ENCODE data around the gene KISS1R.

The KISS1R gene

DNA sequence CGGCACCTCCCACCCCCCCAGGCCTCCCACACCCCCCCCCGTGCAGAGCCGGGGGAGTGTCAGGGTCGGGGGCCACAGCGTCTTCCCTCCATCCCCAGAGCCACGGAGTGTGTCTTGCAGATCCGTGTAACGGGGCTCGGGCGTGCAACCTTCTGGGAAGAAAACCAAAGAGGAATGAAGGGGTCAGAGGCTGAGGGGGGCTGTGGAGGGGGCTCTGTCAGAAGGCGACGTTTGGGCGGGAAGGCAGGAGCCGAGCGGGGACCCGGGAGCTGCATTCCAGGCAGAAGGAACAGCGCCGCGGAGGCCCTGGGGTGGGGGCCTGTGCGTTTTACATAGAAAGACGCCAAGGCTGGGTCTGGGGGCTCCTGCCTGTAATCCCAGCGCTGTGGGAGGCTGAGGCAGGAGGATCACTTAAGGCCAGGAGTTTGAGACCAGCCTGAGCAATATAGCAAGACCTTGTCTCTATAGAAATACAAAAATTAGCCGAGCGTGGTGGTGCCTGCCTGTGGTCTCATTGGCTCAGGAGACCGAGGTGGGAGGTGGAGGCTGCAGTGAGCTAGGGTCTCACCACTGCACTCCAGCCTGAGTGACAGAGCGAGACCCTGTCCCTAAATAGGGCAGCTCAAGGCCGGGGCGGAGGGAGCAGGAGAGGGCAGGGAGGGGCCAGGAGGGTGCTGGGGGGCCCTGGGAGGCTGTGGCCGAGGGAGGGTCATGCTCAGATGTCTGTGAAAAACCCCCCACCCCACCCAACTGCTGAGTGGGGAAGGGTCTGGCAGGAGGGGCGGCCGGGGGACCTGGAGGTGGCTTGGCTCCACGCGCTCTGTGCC lies 36.5 kb downstream of the KISS1R start:
- Histone ChIP-seq H3K27me3 (ENCODE audit: low read depth, low read length) (no peaks in the 10 kb centered on the region), H3K27ac (ENCODE audit: low read length) (peak overlapping the region; percentile 74; the same call in 1 of the 2 replicates), H3K9me3 (ENCODE audit: insufficient read depth, low read length) (no peaks in the 10 kb centered on the region), H2AFZ (ENCODE audit: low read depth, low read length) (no peak overlapping the region), H3K4me3 (ENCODE audit: low read length) (peak overlapping the region; percentile 61), H3K36me3 (replicated peaks; ENCODE audit: low read depth, low read length) (no peaks in the 10 kb centered on the region), H3K79me2 (ENCODE audit: low read length) (peaks cover 64% of the 10 kb centered on the region), H3K4me2 (ENCODE audit: low read length) (peak overlapping the region; percentile 71), H3K9ac (ENCODE audit: low read length) (peak overlapping the region; percentile 68), H4K20me1 (ENCODE audit: insufficient read depth, low read length) (peaks cover 16% of the 10 kb centered on the region; the same call in 1 of the 2 replicates), H3K4me1 (ENCODE audit: low read length) (peaks cover 66% of the 10 kb centered on the region)
- TF ChIP-seq, protein P1, sequence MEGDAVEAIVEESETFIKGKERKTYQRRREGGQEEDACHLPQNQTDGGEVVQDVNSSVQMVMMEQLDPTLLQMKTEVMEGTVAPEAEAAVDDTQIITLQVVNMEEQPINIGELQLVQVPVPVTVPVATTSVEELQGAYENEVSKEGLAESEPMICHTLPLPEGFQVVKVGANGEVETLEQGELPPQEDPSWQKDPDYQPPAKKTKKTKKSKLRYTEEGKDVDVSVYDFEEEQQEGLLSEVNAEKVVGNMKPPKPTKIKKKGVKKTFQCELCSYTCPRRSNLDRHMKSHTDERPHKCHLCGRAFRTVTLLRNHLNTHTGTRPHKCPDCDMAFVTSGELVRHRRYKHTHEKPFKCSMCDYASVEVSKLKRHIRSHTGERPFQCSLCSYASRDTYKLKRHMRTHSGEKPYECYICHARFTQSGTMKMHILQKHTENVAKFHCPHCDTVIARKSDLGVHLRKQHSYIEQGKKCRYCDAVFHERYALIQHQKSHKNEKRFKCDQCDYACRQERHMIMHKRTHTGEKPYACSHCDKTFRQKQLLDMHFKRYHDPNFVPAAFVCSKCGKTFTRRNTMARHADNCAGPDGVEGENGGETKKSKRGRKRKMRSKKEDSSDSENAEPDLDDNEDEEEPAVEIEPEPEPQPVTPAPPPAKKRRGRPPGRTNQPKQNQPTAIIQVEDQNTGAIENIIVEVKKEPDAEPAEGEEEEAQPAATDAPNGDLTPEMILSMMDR (IDR thresholded peaks at IDR 0.05; ENCODE audit: low read depth, low read length) = no peak

DNA sequence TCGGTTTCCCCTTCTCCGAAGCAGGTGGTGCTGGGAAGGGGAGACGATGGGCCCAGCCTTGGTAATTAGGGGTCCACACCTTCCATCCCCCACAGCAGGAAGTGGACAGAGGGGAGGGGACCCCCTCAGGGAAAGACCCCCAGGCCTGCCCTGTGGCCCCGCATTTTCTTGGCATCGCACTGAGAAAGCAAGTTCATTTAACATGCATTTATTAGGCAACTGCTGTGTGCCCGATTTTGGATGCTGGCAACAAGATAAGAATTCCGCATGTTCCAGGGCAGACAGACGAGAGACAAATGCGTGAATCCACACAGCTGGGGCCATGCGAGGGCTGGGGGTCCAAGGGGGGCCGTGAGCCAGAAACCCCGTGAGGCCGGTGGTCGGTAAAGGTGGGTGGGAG lies 37.1 kb downstream of the KISS1R start:
- Histone ChIP-seq H4K20me1 (ENCODE audit: insufficient read depth, low read length) (peaks cover 22% of the 10 kb centered on the region; the same call in 1 of the 2 replicates), H3K27me3 (ENCODE audit: low read depth, low read length) (no peaks in the 10 kb centered on the region), H3K4me1 (ENCODE audit: low read length) (peaks cover 60% of the 10 kb centered on the region), H3K27ac (ENCODE audit: low read length) (peak overlapping the region; percentile 27), H3K36me3 (replicated peaks; ENCODE audit: low read depth, low read length) (no peaks in the 10 kb centered on the region), H3K9ac (ENCODE audit: low read length) (peak overlapping the region; percentile 49; the same call in 1 of the 2 replicates), H3K4me3 (ENCODE audit: low read length) (peak overlapping the region; percentile 61), H3K9me3 (ENCODE audit: insufficient read depth, low read length) (no peaks in the 10 kb centered on the region), H2AFZ (ENCODE audit: low read depth, low read length) (no peak overlapping the region), H3K4me2 (ENCODE audit: low read length) (peak overlapping the region; percentile 71), H3K79me2 (ENCODE audit: low read length) (peaks cover 62% of the 10 kb centered on the region)
- TF ChIP-seq, protein P1 (IDR thresholded peaks at IDR 0.05; ENCODE audit: low read depth, low read length) = no peak
- no peak for TF ChIP-seq EZH2phosphoT487 (IDR thresholded peaks at IDR 0.05; ENCODE audit: low read depth)

DNA sequence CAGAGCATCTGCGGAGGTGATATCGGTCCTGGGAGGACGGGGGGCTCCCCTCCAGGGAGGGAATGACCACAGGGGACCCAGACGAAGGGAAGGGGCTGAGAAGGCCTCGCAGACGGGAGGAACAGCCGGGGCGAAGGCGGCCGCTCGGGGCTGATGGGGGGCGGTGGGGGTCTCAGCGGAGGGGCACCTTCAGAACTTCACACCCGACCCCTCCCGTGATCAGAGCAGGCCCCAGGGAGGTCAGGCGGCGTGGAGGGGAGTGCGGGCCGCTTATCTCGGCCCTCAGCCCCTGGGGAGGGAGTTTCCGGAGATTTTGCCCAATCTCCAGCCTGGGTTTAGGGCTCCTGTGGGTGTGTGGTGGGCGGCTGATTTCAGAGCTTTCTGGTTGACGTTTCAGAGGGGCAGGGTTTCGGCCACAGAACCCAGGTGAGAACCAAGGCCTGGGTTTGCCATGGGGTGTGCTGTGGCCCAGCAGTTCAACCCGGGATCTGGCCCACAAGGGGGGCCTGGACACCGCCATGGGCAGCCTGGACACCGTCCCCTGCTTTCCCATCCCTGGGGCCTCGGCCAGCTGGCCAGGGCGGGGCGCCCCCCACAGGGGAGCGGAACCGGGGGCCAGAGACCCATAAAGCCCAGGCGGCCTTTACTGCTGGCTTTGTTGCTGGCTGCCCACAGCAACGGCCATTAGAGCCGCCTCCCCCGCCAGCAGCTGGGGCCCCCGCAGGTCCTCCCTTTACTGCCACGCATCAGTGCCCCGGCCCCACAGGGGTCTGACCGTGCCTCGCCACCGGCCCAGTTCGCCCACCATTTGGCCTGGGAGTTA lies 37.8 kb downstream of the KISS1R start:
- Histone ChIP-seq H3K36me3 (replicated peaks; ENCODE audit: low read depth, low read length) (peaks cover 6% of the 10 kb centered on the region), H3K4me2 (ENCODE audit: low read length) (peak overlapping the region; percentile 71), H3K4me3 (ENCODE audit: low read length) (peak overlapping the region; percentile 61), H3K27me3 (ENCODE audit: low read depth, low read length) (no peaks in the 10 kb centered on the region), H3K4me1 (ENCODE audit: low read length) (peaks cover 54% of the 10 kb centered on the region), H4K20me1 (ENCODE audit: insufficient read depth, low read length) (peaks cover 28% of the 10 kb centered on the region; the same call in 1 of the 2 replicates), H3K79me2 (ENCODE audit: low read length) (peaks cover 68% of the 10 kb centered on the region), H3K27ac (ENCODE audit: low read length) (peak overlapping the region; percentile 27), H3K9me3 (ENCODE audit: insufficient read depth, low read length) (no peaks in the 10 kb centered on the region), H2AFZ (ENCODE audit: low read depth, low read length) (no peak overlapping the region), H3K9ac (ENCODE audit: low read length) (peak overlapping the region; percentile 49; the same call in 1 of the 2 replicates)
- no peak for TF ChIP-seq EZH2phosphoT487 (IDR thresholded peaks at IDR 0.05; ENCODE audit: low read depth)
- TF ChIP-seq, protein P1 (IDR thresholded peaks at IDR 0.05; ENCODE audit: low read depth, low read length) = no peak
